Smooth muscle cell (in vitro differentiated cells): Measurements from ENCODE around the gene IL17RA. TPM values are rescaled to one million over a fixed set of nuclear protein-coding genes. Genes with fewer than 3 reads are reported as not detected.

ENCODE experiments used
- DNase-seq: peaks from one replicate; lab custom pipeline; 2025; ENCODE audit not compliant: unreplicated experiment; lab: John Stamatoyannopoulos, UW
- H2AFZ ChIP-seq: fragments of 200-600 bp; sonication (generic); 2 replicates; pipeline ENCODE4 v1.6.0; 2016; ENCODE audit warnings: antibody characterized with exemption, low read depth, mild to moderate bottlenecking
- H3F3A ChIP-seq: fragments of 200-600 bp; sonication (generic); 2 replicates; pipeline ENCODE4 v1.6.0; 2017; ENCODE audit warnings: antibody characterized with exemption, low read depth
- H3K27ac ChIP-seq: fragments of 200-600 bp; sonication (generic); 2 replicates; pipeline ENCODE4 v1.5.1; 2016; ENCODE audit warnings: low read depth, mild to moderate bottlenecking
- H3K27me3 ChIP-seq: fragments of 200-600 bp; sonication (generic); 2 replicates; pipeline ENCODE4 v1.6.1; 2016; ENCODE audit warnings: low read depth, mild to moderate bottlenecking
- H3K36me3 ChIP-seq: fragments of 200-600 bp; sonication (generic); 2 replicates; pipeline ENCODE4 v1.5.1; 2016; ENCODE audit warnings: low read depth
- H3K4me1 ChIP-seq: fragments of 200-600 bp; sonication (generic); 2 replicates; pipeline ENCODE4 v1.5.1; 2016; ENCODE audit warnings: low read depth
- H3K4me2 ChIP-seq: fragments of 200-600 bp; sonication (generic); 2 replicates; pipeline ENCODE4 v1.6.0; 2016; ENCODE audit warnings: mild to moderate bottlenecking
- H3K4me3 ChIP-seq: fragments of 200-600 bp; sonication (generic); 2 replicates; pipeline ENCODE4 v1.5.1; 2016; ENCODE audit warnings: mild to moderate bottlenecking
- H3K79me2 ChIP-seq: fragments of 200-600 bp; sonication (generic); 2 replicates; pipeline ENCODE4 v1.6.0; 2016; ENCODE audit warnings: low read depth, mild to moderate bottlenecking
- H3K9ac ChIP-seq: fragments of 200-600 bp; sonication (generic); 2 replicates; pipeline ENCODE4 v1.6.0; 2016; ENCODE audit warnings: low read depth
- H3K9me3 ChIP-seq: fragments of 200-600 bp; sonication (generic); replicated peaks from 2 replicates; pipeline ENCODE4 v1.5.1; 2016; ENCODE audit warnings: low read depth
- H4K20me1 ChIP-seq: fragments of 200-600 bp; sonication (generic); 2 replicates; pipeline ENCODE4 v1.6.0; 2016; ENCODE audit warnings: low read depth
- WGBS: methylation state at CpG from one replicate; pipeline ENCODE4 v1.1.7; 2016; ENCODE audit warnings: low lambda C conversion rate; 5-methylcytosine and 5-hydroxymethylcytosine counted together
- polyA plus RNA-seq: library from polyadenylated mRNA; unstranded; fragments of >200 nt; fragmentation: Nextera tagmentation; extraction: Ambion mirVana; gene quantifications from 2 replicates; pipeline ENCODE4 v1.2.1, GENCODE V29; 2016
- total RNA-seq: library from RNA; depleted of rRNA; stranded (reverse); fragments of >200 nt; gene quantifications from 2 replicates; pipeline ENCODE4 v1.2.3, GENCODE V29; 2014
- TF ChIP-seq, protein P1 (sequence below): fragments of 200-600 bp; sonication (generic); IDR thresholded peaks from 2 replicates; pipeline ENCODE4 v1.5.1; 2017; ENCODE audit warnings: borderline replicate concordance, mild to moderate bottlenecking, antibody characterized with exemption; ENCODE audit not compliant: insufficient read depth, poor library complexity, severe bottlenecking

The IL17RA gene
- total and polyA plus RNA-seq, 2 experiments from 2014 or later: 6.4 to 7.5 TPM

DNA sequence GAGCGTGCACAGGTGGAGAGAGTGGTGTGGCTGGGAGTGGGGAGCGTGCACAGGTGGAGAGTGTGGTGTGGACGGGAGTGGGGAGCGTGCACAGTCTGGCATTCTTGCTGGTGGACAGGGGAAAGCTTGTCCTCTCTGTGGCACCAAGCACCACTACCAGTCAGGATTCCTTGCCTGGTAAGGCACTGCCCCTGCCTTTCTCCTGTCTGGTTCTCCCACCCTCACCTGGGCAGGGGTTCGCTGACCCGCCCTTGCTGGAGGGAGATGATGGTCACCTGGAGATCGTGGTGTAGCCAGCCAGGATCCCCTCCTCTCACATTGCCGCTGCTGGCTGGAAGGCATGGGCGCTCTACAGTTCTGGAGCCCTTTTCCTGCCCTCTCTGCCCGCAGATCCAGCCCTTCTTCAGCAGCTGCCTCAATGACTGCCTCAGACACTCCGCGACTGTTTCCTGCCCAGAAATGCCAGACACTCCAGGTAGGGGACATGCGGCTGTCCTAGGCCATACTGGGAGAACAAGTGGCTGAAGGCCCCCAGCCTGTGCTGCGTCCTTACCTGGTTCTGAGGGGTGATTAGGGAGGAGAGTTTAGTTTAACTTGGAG, 19.6 kb downstream of the IL17RA start:
- Histone ChIP-seq H3K79me2 (no peaks in the 10 kb centered on the region), H3K4me3 (no peak overlapping the region), H3K36me3 (no peaks in the 10 kb centered on the region), H3K27ac (no peak overlapping the region), H3F3A (no peaks in the 10 kb centered on the region), H3K4me1 (no peaks in the 10 kb centered on the region), H3K27me3 (no peaks in the 10 kb centered on the region), H3K4me2 (no peak overlapping the region), H4K20me1 (no peaks in the 10 kb centered on the region), H3K9me3 (no peaks in the 10 kb centered on the region), H2AFZ (no peak overlapping the region), H3K9ac (no peak overlapping the region)
- 92% methylated on average over 14 of the region's 14 CpGs for WGBS
- TF ChIP-seq, protein P1, sequence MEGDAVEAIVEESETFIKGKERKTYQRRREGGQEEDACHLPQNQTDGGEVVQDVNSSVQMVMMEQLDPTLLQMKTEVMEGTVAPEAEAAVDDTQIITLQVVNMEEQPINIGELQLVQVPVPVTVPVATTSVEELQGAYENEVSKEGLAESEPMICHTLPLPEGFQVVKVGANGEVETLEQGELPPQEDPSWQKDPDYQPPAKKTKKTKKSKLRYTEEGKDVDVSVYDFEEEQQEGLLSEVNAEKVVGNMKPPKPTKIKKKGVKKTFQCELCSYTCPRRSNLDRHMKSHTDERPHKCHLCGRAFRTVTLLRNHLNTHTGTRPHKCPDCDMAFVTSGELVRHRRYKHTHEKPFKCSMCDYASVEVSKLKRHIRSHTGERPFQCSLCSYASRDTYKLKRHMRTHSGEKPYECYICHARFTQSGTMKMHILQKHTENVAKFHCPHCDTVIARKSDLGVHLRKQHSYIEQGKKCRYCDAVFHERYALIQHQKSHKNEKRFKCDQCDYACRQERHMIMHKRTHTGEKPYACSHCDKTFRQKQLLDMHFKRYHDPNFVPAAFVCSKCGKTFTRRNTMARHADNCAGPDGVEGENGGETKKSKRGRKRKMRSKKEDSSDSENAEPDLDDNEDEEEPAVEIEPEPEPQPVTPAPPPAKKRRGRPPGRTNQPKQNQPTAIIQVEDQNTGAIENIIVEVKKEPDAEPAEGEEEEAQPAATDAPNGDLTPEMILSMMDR: no peak
- no peak for DNase-seq

DNA sequence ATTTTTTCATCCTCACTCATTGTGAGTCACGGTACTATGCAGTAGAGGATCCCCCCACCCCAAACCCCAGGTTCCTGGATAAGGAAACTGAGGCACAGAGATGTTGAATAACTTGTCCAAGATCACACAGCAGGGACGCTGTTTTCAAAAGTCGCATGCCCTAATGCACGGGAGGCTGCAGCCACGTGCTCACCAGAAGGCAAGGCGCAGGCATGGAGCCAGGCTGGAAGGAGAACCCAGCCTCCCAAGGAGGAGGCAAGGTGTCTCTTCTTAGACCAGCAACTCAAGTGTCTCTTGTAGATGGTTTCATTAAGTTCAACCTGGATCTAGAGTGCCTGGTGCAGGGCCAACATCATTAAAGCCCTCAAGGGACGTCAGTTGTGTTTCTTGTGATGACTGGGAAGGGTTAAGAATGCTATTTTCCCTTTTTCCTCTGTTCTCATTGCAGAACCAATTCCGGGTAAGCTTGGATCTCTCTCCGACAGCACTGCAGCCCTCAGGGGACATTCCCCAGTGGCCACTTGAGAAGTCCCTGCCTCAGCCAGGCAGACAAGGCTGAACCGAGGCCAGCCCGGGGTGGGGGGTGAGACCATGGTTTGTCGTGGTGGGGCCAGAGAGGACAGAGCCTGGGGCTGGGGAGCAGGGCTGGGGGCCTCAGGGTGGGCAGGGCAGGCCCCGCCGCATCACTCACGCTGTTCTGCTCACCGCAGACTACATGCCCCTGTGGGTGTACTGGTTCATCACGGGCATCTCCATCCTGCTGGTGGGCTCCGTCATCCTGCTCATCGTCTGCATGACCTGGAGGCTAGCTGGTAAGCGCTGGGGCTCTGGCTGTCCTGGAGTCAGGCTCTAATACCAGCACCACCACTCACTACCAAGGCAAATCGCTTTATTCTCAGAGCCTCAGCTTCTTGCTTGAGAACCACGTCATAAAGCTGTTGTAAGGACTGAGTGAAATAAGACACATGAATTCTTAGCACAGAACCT, 20.6 kb downstream of the IL17RA start:
- no peak overlapping the region for H3K4me3 ChIP-seq
- H3K9me3 ChIP-seq: no peaks in the 10 kb centered on the region
- no peaks in the 10 kb centered on the region for H3K79me2 ChIP-seq
- no peak for DNase-seq
- WGBS: 85% methylated on average over 18 of the region's 22 CpGs
- H3K36me3 ChIP-seq: no peaks in the 10 kb centered on the region
- H3F3A ChIP-seq: no peaks in the 10 kb centered on the region
- TF ChIP-seq, protein P1: no peak
- no peak overlapping the region for H3K9ac ChIP-seq
- H3K27me3 ChIP-seq: no peaks in the 10 kb centered on the region
- no peaks in the 10 kb centered on the region for H4K20me1 ChIP-seq
- H3K4me1 ChIP-seq: no peaks in the 10 kb centered on the region
- no peak overlapping the region for H2AFZ ChIP-seq
- H3K27ac ChIP-seq: no peak overlapping the region
- H3K4me2 ChIP-seq: no peak overlapping the region

DNA sequence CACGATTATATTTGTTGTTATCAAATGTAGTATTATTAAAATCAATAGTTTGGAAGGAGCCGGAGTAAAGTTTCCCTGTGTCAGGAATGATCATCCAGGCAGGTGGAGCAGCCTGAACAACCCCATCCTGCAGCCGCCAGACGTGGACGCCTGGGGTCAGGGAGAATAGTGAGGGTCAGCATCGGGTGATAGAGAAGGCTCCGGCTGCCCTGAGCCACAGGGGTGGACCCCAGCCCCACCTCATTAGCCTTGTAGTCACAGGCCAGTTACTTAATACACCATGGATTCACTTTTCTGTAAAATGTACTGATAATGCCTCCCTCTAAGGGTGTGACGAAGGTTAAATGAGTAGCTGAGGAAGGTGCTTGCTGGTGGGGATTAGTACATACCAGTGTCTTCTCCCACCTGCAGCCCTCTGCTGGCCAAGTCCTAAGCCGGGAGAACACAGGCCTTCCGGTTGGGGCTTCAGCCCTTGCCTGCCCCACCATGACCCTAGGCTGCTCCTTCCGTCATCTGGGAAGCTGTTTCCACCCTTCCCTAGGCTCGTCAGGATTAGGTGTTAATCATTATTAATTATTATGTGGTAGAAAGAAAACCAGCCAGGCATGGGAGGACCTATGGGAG, 21.5 kb downstream of the IL17RA start:
- Histone ChIP-seq H3K79me2 (no peaks in the 10 kb centered on the region), H2AFZ (no peak overlapping the region), H3F3A (no peaks in the 10 kb centered on the region), H3K4me1 (no peaks in the 10 kb centered on the region), H3K27ac (no peak overlapping the region), H3K36me3 (no peaks in the 10 kb centered on the region), H3K9ac (no peak overlapping the region), H3K4me2 (no peak overlapping the region), H3K9me3 (no peaks in the 10 kb centered on the region), H3K27me3 (no peaks in the 10 kb centered on the region), H4K20me1 (no peaks in the 10 kb centered on the region), H3K4me3 (no peak overlapping the region)
- TF ChIP-seq, protein P1: no peak
- DNase-seq: no peak
- WGBS: 96% methylated on average over 12 of the region's 12 CpGs
